NCI-H2196 treated with DMSO at 0.1 percent for 48 hours (cell line): ENCODE results near the gene ZNF525.
"Not testable (repeated sequence)": the region's sequence is repeated elsewhere in the genome, so short reads cannot be mapped to it uniquely, and the experiment has no call there.

Experiments used
- DNase-seq: peaks from one replicate; lab custom pipeline; 2025; ENCODE audit not compliant: unreplicated experiment; lab: John Stamatoyannopoulos, UW

The ZNF525 gene

DNA sequence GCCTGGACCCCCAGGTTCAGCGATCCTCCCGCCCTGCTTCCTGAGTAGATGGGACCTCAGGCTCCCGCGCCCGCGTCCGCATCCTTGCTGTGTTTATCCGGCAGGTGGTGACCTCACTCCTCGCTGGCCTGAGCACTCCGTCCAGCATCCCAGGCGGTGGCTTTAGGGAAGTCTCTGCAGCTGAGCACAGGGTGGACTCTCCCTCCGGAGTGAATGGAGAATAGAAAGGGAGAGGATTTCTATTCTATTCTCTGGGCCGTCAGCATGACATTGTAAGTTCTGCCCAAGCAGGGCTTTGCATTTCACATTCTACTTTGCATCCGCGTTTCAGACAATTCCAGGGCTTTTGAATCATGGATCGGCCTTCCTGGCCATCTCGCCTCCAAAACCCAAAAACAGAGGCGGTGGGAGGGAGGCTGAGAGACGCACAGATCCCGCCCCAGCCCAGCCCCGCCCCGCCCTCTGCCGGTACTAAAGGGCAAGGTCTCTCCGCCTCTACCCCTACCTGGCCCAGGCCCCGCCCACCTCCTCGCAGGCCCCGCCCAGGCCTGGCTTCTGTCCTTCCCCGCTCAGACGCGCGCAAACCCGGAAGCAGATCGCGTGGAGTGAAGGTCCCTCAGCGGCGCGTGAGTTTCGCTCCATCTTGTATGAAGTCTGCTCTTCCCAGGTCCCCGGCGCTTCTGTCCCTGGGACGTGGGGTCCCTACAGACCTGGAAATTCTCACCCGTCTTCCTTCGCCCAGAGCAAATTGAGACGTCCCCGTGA, at the start of gene ZNF525:
ZNF525 (plus strand) TSS at position 572 of the 765 bp plus-strand sequence. CDS start 6,577 bp downstream, outside the sequence.
- peak; percentile 76 for DNase-seq

DNA sequence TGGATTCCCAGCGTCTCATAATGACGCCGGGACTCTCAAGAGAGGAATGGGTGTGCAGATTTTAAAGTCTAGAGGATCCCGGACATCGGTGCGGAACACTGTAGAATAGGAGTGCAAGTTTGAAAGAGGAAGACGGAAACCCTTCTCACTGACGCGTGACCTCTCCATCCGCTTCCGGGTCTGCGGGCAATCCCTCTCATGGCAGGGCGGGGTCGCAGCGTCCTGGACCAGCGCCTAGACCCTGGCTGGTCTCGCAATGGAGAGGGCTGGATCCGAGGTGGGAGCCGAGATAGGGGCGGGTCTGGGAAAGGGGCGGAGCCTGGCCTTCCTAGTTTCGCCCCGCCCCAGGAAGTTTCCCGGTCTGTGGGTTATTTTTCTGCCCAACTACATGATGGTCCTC, 36.5 kb upstream of the ZNF525 start:
- no peak for DNase-seq

DNA sequence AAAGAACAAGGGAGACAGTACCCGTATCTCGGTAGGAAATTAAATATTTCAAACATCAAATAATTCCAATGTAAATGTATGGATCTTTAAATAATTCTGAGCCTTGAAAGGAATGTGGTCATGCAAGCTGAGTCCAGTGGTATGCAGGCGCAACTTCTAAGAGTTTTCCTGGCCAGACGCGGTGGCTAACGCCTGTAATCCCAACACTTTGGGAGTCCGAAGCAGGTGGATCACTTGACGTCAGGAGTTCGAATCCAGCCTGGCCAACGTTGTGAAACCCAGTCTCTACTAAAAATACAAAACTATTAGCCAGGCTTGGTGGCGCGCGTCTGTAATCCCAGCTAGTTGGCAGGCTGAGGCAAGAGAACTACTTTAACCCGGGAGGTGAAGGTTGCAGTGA, 33.0 kb upstream of the ZNF525 start:
- DNase-seq, result no peak

DNA sequence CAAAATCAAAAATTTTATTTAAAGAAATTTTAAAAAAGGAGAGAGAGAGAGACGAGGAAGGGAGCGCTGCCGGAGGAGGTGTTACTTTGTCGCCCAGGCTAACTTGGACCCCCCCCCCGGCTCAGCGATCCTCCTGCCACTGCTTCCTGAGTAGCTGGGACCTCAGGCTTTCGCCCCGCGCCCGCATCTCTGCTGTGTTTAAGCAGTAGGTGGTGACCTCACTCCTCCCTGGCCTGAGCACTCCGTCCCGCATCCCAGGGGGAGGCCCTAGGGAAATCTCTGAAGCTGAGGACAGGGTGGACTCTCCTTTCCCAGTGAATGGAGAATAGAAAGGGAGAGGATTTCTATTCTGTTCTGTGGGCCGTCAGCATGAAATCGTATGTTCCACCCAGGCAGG, 32.4 kb upstream of the ZNF525 start:
- DNase-seq, result no peak

DNA sequence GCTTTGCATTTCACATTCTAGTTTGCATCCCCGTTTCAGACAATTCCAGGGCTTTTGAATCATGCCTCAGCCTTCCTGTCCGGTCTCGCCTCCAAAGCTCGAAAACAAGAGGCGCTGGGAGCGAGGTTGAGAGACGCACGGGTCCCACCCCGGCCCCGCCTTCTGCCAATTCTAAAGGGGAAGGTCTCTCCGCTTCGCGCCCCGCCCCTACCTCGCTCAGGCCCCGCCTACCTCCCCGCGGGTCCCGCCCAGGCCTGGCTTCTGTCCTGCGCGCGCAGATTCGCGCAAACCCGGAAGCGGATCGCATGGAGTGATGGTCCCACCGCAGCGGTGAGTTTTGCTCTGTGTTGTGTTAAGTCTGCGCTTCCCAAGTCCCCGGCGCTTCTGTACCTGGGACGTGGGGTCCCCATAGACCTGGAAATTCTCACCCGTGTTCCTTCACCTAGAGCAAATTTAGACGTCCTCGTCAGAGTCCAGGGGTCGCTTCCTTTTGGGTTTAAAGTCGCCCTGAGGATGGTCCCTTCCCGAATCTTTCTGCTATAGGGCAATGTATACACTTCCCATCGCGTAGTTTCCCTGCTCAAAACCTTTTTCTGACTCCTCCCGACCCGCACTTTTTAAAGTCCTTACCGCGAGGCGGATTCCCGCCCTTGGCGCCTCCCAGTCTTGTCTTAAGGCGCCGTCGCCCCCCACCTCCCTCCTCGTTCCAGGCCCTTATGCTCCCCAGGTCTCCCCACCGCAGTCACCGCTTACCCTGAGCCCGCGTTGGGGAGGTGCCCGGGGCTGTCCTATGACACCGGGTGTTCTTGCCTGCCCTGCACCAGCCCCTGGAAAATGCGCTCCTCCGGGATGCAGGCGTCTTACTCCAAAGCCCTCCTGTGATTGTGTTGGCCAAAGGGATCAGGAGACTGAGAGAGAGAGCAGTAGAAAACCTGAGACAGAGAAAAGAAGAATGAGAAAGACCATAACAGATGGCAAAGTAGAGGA, 31.7 kb upstream of the ZNF525 start, which contains the start of gene ZNF845:
ZNF845 (plus strand) TSS at position 287 of the 987 bp plus-strand sequence. CDS start 7,559 bp downstream, outside the sequence.
- DNase-seq, result peak; percentile 67

- DNase-seq, result not testable (repeated sequence)
Observed at GRCh38 chr19:53344403-53344802, 21.1 kb upstream of the ZNF525 start.

DNA sequence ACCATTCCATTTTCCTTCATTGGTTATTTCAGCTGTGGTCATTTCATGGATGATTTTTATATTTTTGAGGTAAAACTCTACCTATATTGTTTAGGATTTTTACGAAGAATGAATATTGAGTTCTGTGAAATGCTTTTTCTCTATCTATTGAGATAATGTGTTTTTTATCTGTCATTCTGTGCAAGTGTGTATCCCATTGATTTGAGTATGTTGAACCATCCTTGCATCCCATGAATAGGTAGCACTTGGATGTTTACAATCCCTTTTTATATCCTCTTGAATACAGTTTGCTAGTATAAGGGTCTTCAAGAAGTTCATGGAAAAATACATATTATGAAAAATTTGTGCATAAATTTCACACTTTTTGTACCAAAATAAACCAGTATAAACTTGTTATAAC, 9.8 kb upstream of the ZNF525 start:
- DNase-seq, result no peak

- DNase-seq, result no peak
Observed at GRCh38 chr19:53357821-53358581, 7.5 kb upstream of the ZNF525 start.

- DNase-seq, result not testable (repeated sequence)
Observed at GRCh38 chr19:53360056-53360455, 5.4 kb upstream of the ZNF525 start.

GRCh38 chr19:53365899-53366493, 491 bp downstream of the ZNF525 start:
- no peak for DNase-seq

DNA sequence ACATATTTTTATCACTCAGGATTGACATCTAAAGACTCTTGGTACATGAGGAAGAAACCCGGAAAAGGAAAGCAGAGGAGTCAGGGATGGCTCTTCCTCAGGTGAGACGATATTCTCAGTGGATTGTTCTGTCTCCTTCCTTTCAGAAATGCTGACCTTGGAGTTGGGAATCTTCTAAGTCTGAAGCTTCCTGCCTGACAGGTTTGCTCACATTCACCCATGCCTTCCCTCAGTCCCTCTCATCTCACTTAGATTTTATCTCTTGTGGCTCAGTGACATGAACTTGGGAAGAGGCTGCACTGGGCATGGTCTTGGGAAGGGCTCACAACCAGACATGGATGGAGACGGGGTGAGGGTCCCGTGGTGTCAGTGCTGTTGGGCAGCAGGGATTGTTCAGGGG, 6.7 kb downstream of the ZNF525 start:
- no peak for DNase-seq

DNA sequence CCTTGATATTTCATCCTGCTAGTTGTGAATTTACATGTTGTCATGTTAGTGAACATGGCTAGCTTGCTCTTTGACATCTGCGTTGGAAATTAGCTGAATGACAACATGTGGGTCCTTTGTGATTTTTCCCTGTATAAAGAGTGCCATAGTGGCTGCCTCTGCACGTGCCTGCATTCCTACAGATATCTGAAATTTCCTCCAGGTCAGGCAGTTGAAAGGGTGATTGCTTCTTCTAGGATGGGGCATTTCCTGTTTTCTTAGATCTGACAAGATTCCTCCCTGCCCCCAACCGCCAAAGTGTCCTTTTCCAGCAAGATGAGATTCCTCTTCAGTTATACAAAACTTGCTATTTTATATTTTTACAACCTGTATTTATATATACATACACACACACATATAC, 8.8 kb downstream of the ZNF525 start:
- no peak for DNase-seq

- DNase-seq, result no peak
Observed at GRCh38 chr19:53374743-53375142, 9.2 kb downstream of the ZNF525 start.

DNA sequence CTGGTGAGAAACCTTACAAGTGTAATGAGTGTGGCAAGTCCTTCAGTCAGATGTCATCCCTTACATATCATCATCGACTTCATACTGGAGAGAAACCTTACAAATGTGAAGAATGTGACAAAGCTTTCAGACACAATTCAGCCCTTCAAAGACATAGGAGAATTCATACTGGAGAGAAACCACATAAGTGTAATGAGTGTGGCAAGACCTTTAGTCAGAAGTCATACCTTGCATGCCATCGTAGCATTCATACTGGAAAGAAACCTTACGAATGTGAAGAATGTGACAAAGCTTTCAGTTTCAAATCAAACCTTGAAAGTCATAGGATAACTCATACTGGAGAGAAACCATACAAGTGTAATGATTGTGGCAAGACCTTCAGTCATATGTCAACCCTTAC, 15.9 kb downstream of the ZNF525 start:
- no peak for DNase-seq

- no peak for DNase-seq
Observed at GRCh38 chr19:53388168-53388567, 22.7 kb downstream of the ZNF525 start.

- no peak for DNase-seq
Observed at GRCh38 chr19:53388904-53389303, 23.4 kb downstream of the ZNF525 start.

GRCh38 chr19:53389571-53389970, 24.1 kb downstream of the ZNF525 start:
- DNase-seq, result no peak

GRCh38 chr19:53389978-53390377, 24.5 kb downstream of the ZNF525 start:
- no peak for DNase-seq

- peak; percentile 13 for DNase-seq
Observed at GRCh38 chr19:53394522-53394973, 29.0 kb downstream of the ZNF525 start.
